Daoy (cell line): ENCODE measurements around the gene PRRT4. TPM values are rescaled to one million over a fixed set of nuclear protein-coding genes. Genes with fewer than 3 reads are reported as not detected.
A peak's percentile ranks its signal among the peaks of the same experiment; 100 is the strongest.

Experiments used
- DNase-seq: peaks from one replicate; pipeline ENCODE4 v3.0.0-alpha.2; 2015; ENCODE audit warnings: low read depth
- total RNA-seq: library from RNA; depleted of rRNA; stranded (reverse); fragments of >200 nt; shearing (Covaris generic); gene quantifications from 2 replicates; pipeline ENCODE4 v1.2.3, GENCODE V29; 2014

The PRRT4 gene
- total RNA-seq, 1 experiment from 2014 or later: not detected

DNA sequence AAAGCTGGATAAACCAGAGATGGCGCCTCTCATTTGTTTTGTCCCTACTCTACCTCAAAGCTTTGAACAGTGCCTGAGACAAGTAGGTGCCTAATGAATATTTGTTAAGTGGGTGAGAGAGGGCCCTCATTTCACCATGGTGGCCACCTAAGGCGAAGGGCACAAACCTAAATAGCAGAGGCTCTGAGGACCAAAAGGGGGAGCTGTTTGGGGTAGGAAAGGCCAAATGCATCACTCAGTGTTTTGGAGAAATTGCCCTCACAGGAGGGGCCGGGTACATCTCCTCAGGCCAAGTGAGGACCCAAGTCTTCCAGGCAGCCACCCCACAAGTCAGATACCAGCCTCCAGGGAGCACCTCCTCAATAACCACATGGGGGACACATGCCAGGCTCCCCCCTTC, 34.3 kb upstream of the PRRT4 start:
- DNase-seq: no peak

GRCh38 chr7:128394904-128395496, 33.5 kb upstream of the PRRT4 start:
- DNase-seq: no peak

- no peak for DNase-seq
These were observed 32.2 kb upstream of the PRRT4 start for GRCh38 chr7:128393526-128394330.

- no peak for DNase-seq
These were observed 31.2 kb upstream of the PRRT4 start for GRCh38 chr7:128392446-128393327.

DNA sequence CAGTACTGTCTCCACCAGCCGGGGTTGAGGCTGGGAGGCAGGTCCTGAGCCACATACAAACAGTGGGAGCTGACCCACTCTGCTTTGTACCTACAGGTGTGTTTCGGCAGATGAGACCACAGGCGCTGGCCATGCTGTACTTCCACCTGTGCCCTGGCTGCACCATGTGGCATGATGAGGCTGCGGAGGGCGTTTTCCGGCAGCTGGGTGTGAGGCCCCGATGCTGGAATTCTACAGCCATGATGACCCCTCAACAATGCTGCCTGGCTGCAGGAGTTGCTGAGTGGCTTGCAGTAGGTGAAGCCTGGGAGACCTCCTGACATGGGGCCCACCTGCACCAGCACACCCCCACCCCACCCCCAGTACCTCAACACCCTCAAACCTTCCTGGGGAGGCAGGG, 30.3 kb upstream of the PRRT4 start:
- no peak for DNase-seq

- DNase-seq: no peak
These were observed 29.5 kb upstream of the PRRT4 start for GRCh38 chr7:128390871-128391565.

DNA sequence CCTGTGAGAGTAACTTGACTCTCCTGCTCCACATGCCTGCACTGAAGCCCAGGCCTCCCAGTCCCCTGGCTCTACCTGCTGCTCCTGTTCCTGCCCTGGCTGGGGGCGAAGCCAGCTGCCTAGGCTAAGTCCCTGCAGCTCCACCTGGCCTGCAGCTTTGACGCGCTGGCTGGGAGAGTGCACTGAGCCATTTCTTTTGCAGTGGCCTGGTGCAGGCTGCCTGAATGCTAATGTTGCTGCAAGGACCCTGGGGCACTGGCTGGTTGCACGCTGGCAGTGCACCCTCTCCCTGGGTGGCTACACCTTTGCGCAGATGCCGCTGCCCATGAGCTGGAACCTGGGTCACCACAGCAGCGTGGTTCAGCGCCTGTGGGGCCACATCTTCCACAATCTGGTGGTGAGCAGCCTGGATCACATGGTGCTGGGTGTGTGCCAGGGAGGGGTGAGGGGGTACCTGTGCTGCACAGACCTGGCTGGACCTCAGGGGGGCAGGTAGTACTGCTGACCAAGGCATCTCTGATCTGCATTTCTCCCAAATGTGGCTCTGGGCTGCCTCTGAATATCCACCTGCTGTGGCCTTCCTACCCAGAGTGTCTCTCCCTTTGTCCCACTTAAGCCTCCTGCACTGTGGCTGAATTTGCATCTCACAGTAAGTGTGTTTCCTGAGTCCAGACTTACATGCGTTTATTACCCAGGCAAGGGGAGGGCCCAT, 28.3 kb upstream of the PRRT4 start:
- no peak for DNase-seq

DNA sequence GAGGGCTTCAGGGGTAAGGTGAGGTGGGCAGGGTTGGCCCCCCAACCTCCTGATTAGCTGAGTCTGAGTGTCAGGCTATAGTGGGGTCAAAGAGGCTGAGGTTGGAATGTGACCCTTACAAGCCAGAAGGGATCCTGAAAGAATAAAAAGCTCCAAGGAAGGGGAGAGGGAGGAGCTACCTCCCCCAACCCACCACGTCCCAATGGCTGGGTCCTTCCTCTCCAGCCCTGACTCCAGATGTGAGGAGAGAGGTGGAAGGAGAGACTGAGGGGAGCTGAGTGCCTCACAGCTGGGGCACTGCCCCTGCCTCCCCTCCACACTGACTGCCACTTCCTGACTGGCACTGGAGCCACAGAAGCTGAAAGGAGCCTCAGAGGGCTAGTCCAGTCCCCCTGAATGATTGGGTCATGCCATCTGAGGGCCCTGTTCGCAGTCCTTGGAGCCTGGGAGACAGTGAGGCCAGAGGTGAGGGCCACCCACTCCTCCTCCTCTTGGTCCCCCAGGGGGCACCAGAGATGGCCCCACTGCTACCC, 27.7 kb upstream of the PRRT4 start:
- no peak for DNase-seq

DNA sequence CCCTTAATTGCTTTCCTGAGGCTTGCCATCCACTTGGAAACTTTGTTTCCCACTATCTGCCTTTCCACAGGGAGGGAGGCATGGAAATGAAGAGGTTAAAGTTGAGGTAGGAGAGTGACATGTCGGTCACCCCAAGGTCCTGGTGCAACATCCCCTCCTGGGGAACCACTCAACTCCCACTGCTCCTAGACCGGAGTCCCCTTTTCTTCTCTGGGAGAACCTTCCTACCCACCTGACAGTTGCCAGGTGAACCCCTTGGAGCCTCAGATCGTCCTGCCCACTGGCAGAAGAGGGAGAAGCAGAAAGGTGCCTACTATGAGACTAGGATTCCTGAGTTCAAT, 26.6 kb upstream of the PRRT4 start:
- DNase-seq: no peak

- DNase-seq: peak; percentile 90
These were observed 26.0 kb upstream of the PRRT4 start for GRCh38 chr7:128387216-128388144.

GRCh38 chr7:128385988-128386925, 24.8 kb upstream of the PRRT4 start:
- DNase-seq: no peak

GRCh38 chr7:128384726-128385125, 23.2 kb upstream of the PRRT4 start:
- no peak for DNase-seq

GRCh38 chr7:128383776-128384175, 22.3 kb upstream of the PRRT4 start:
- DNase-seq: peak; percentile 60

- peak; percentile 47 for DNase-seq
These were observed 19.8 kb upstream of the PRRT4 start for GRCh38 chr7:128381161-128381821.

GRCh38 chr7:128380483-128381106, 19.1 kb upstream of the PRRT4 start:
- DNase-seq: no peak

GRCh38 chr7:128379900-128380479, 18.5 kb upstream of the PRRT4 start:
- no peak for DNase-seq

GRCh38 chr7:128378637-128379036, 17.1 kb upstream of the PRRT4 start:
- no peak for DNase-seq
